ENCODE results near the gene C9orf57. TPM values are rescaled to one million over a fixed set of nuclear protein-coding genes. Genes with fewer than 3 reads are reported as not detected.

C9orf57 gene
- total RNA-seq, 4 donors from 2014 or later: not detected

GRCh38 chr9:72030767-72031166 is 29.6 kb downstream of the C9orf57 start:
- H3K4me3 ChIP-seq: no peak overlapping the region
- no peak overlapping the region for H3K27ac ChIP-seq
- no peak for DNase-seq (ENCODE audit: low spot score in 2 of 2)
- no peaks in the 10 kb centered on the region for H3K27me3 ChIP-seq
- TF ChIP-seq CTCF (IDR thresholded peaks at IDR 0.05) (no peak), POLR2A (IDR thresholded peaks at IDR 0.05) (no peak), EP300 (IDR thresholded peaks at IDR 0.05) (no peak), POLR2AphosphoS5 (IDR thresholded peaks at IDR 0.05) (no peak)
- H3K9me3 ChIP-seq: no peaks in the 10 kb centered on the region
- H3K4me1 ChIP-seq: no peaks in the 10 kb centered on the region
- no peaks in the 10 kb centered on the region for H3K36me3 ChIP-seq
- 82% methylated on average over 2 of the region's 2 CpGs for WGBS

GRCh38 chr9:72029986-72030385 is 30.4 kb downstream of the C9orf57 start:
- H3K36me3 ChIP-seq: no peaks in the 10 kb centered on the region

GRCh38 chr9:72025906-72026305 is 34.5 kb downstream of the C9orf57 start:
- Histone ChIP-seq H3K4me3 (no peak overlapping the region), H3K27me3 (no peaks in the 10 kb centered on the region), H3K27ac (no peak overlapping the region), H3K9me3 (no peaks in the 10 kb centered on the region), H3K4me1 (no peaks in the 10 kb centered on the region), H3K36me3 (no peaks in the 10 kb centered on the region)
- 45% methylated on average over 3 of the region's 3 CpGs for WGBS
- no peak for TF ChIP-seq CTCF (IDR thresholded peaks at IDR 0.05)
- TF ChIP-seq POLR2A (IDR thresholded peaks at IDR 0.05): no peak
- no peak for DNase-seq (ENCODE audit: low spot score in 2 of 2)

More at GRCh38 chr9:72029986-72030385, 30.4 kb downstream of the C9orf57 start:
- H3K4me1 ChIP-seq: no peaks in the 10 kb centered on the region
- no peak overlapping the region for H3K4me3 ChIP-seq
- no peak for DNase-seq (ENCODE audit: low spot score in 2 of 2)
- 88% methylated on average over 1 of the region's 1 CpG for WGBS
- H3K9me3 ChIP-seq: no peaks in the 10 kb centered on the region
- no peaks in the 10 kb centered on the region for H3K27me3 ChIP-seq
- H3K27ac ChIP-seq: no peak overlapping the region
- no peak for TF ChIP-seq POLR2A (IDR thresholded peaks at IDR 0.05)
- TF ChIP-seq EP300 (IDR thresholded peaks at IDR 0.05): no peak
- TF ChIP-seq POLR2AphosphoS5 (IDR thresholded peaks at IDR 0.05): no peak
- TF ChIP-seq CTCF (IDR thresholded peaks at IDR 0.05): no peak

GRCh38 chr9:72023596-72023995 is 36.8 kb downstream of the C9orf57 start:
- DNase-seq (ENCODE audit: low spot score in 2 of 2): no peak
- Histone ChIP-seq H3K27me3 (no peaks in the 10 kb centered on the region), H3K4me3 (no peak overlapping the region), H3K27ac (no peak overlapping the region), H3K36me3 (no peaks in the 10 kb centered on the region), H3K4me1 (no peaks in the 10 kb centered on the region), H3K9me3 (no peaks in the 10 kb centered on the region)
- TF ChIP-seq POLR2AphosphoS5 (IDR thresholded peaks at IDR 0.05) (no peak), POLR2A (IDR thresholded peaks at IDR 0.05) (no peak), EP300 (IDR thresholded peaks at IDR 0.05) (no peak), CTCF (IDR thresholded peaks at IDR 0.05) (no peak)
- 82% methylated on average over 4 of the region's 4 CpGs for WGBS

GRCh38 chr9:72022841-72023240 is 37.6 kb downstream of the C9orf57 start:
- Histone ChIP-seq H3K4me3 (no peak overlapping the region), H3K36me3 (no peaks in the 10 kb centered on the region), H3K27ac (no peak overlapping the region), H3K9me3 (no peaks in the 10 kb centered on the region), H3K27me3 (no peaks in the 10 kb centered on the region), H3K4me1 (no peaks in the 10 kb centered on the region)
- TF ChIP-seq POLR2A (IDR thresholded peaks at IDR 0.05) (no peak), POLR2AphosphoS5 (IDR thresholded peaks at IDR 0.05) (no peak), CTCF (IDR thresholded peaks at IDR 0.05) (no peak), EP300 (IDR thresholded peaks at IDR 0.05) (no peak)
- no peak for DNase-seq (ENCODE audit: low spot score in 2 of 2)
- WGBS: 80% methylated on average over 3 of the region's 3 CpGs
